Fibroblast of lung (primary cell): Measurements from ENCODE around the gene ITPR2. TPM values are rescaled to one million over a fixed set of nuclear protein-coding genes. Genes with fewer than 3 reads are reported as not detected.

Source experiments
- DNase-seq, 2 donors: peaks; one replicate each; pipeline versions ENCODE4 v3.0.0 to v3.0.0-alpha.2; 2010; ENCODE audit warnings: low read depth in 2 of 2
- H2AFZ ChIP-seq: 2 replicates; pipeline ENCODE4 v1.5.1; 2012; ENCODE audit warnings: low read length, control low read depth, inconsistent platforms
- H3K27ac ChIP-seq: 2 replicates; pipeline ENCODE4 v1.5.1; 2011; ENCODE audit warnings: low read length, control low read depth; ENCODE audit not compliant: insufficient read depth
- H3K27me3 ChIP-seq: 2 replicates; pipeline ENCODE4 v1.5.1; 2011; ENCODE audit warnings: mild to moderate bottlenecking, low read length; ENCODE audit not compliant: control insufficient read depth, insufficient read depth
- H3K36me3 ChIP-seq: 2 replicates; pipeline ENCODE4 v1.5.1; 2011; ENCODE audit warnings: low read length; ENCODE audit not compliant: control insufficient read depth, insufficient read depth
- H3K4me1 ChIP-seq: 2 replicates; pipeline ENCODE4 v1.5.1; 2011; ENCODE audit warnings: low read length; ENCODE audit not compliant: control insufficient read depth, insufficient read depth; ENCODE audit errors: extremely low read depth
- H3K4me2 ChIP-seq: 2 replicates; pipeline ENCODE4 v1.5.1; 2011; ENCODE audit warnings: low read length, control low read depth; ENCODE audit not compliant: insufficient read depth; ENCODE audit errors: extremely low read depth
- H3K4me3 ChIP-seq, 4 experiments: fragments of 200-600 bp in 1 of 4; sonication (generic) in 1 of 4; replicated peaks in 1 of 4; 2 replicates each; pipeline ENCODE4 v1.5.1; 2011 to 2016; ENCODE audit warnings: low read length in 4 of 4, low read depth in 3 of 4, mild to moderate bottlenecking in 3 of 4, control low read depth in 2 of 4, inconsistent platforms in 1 of 4, mixed read lengths in 1 of 4; ENCODE audit not compliant: insufficient read depth in 1 of 4; ENCODE audit errors: control extremely low read depth in 1 of 4
- H3K79me2 ChIP-seq: 2 replicates; pipeline ENCODE4 v1.5.1; 2012; ENCODE audit warnings: mild to moderate bottlenecking, low read length, inconsistent platforms; ENCODE audit not compliant: control insufficient read depth, insufficient read depth
- H3K9ac ChIP-seq: 2 replicates; pipeline ENCODE4 v1.5.1; 2011; ENCODE audit warnings: mild to moderate bottlenecking, low read length, control low read depth; ENCODE audit not compliant: insufficient read depth
- H3K9me3 ChIP-seq: 2 replicates; pipeline ENCODE4 v1.5.1; 2012; ENCODE audit warnings: low read depth, low read length; ENCODE audit not compliant: control insufficient read depth, insufficient read depth
- H4K20me1 ChIP-seq: 2 replicates; pipeline ENCODE4 v1.5.1; 2011; ENCODE audit warnings: low read length; ENCODE audit not compliant: control insufficient read depth, insufficient read depth; ENCODE audit errors: extremely low read depth
- CTCF ChIP-seq, 2 donors: IDR thresholded peaks in 1 of 2; conservative IDR thresholded peaks in 1 of 2; 1 replicate in 1 of 2; 2 replicates in 1 of 2; pipeline ENCODE4 v1.5.1; 2011 to 2012; ENCODE audit warnings: low read length in 2 of 2, control low read depth in 1 of 2, inconsistent platforms in 1 of 2, low read depth in 1 of 2, mild to moderate bottlenecking in 1 of 2
- EZH2 ChIP-seq: IDR thresholded peaks from 2 replicates; pipeline ENCODE4 v1.5.1; 2012; ENCODE audit warnings: low read length, control low read depth, mild to moderate bottlenecking; ENCODE audit errors: missing control alignments
- polyA plus RNA-seq, 2 donors: library from polyadenylated mRNA; depleted of rRNA in 1 of 2; stranded (reverse) in 1 of 2; unstranded in 1 of 2; fragments of >200 nt; gene quantifications; 2 replicates each; pipeline ENCODE4 v1.2.1, GENCODE V29; 2011 to 2012; ENCODE audit warnings: missing spikeins in 1 of 2
- total RNA-seq: library from RNA; depleted of rRNA; stranded (reverse); fragments of >200 nt; gene quantifications from 2 replicates; pipeline ENCODE4 v1.2.1, GENCODE V29; 2014

The ITPR2 gene
- total and polyA plus RNA-seq, 2 donors (not counting 1 experiment from before 2014, with no cell fraction given), result 5.1 to 24.6 TPM

GRCh38 chr12:26533211-26533610, 299.8 kb downstream of the ITPR2 start:
- TF ChIP-seq CTCF (conservative IDR thresholded peaks at IDR 0.05 in 1 of 2, IDR thresholded peaks at IDR 0.05 in 1 of 2; ENCODE audit: low read depth in 1 of 2, low read length in 2 of 2), result no peak
- TF ChIP-seq EZH2, result no peak
- no peak for DNase-seq
- H3K36me3 ChIP-seq, result no peaks in the 10 kb centered on the region

DNA sequence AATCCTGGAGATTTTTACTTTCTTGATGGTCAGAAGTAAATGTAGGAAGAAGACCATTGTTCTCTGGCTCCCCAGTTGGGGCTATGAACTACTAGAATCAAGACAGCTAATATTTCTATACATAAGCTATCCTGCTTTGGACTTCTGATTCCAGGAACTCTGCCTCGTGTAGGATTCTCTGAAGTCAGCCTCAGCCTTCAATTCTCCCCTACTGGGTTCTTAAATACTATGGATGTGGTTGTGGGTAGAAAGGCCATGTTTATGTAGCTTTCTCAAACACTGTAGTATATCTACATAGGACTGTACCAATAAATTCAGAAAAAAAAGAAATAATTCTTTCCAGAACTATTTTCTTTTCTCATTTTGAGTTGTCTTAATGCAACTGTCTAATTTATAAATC, 302.5 kb downstream of the ITPR2 start:
- H2AFZ ChIP-seq, result no peak overlapping the region
- no peak overlapping the region for H3K27ac ChIP-seq
- DNase-seq, result no peak
- no peaks in the 10 kb centered on the region for H3K79me2 ChIP-seq
- no peak overlapping the region for H3K4me2 ChIP-seq
- H3K4me1 ChIP-seq, result no peaks in the 10 kb centered on the region
- H3K36me3 ChIP-seq, result no peaks in the 10 kb centered on the region
- TF ChIP-seq EZH2, result no peak
- no peak for TF ChIP-seq CTCF (conservative IDR thresholded peaks at IDR 0.05 in 1 of 2, IDR thresholded peaks at IDR 0.05 in 1 of 2; ENCODE audit: low read depth in 1 of 2, low read length in 2 of 2)
- H3K4me3 ChIP-seq, result no peak overlapping the region
- no peak overlapping the region for H3K9ac ChIP-seq
- no peaks in the 10 kb centered on the region for H3K27me3 ChIP-seq
- H4K20me1 ChIP-seq, result no peaks in the 10 kb centered on the region
- H3K9me3 ChIP-seq, result no peaks in the 10 kb centered on the region

More at GRCh38 chr12:26533211-26533610, 299.8 kb downstream of the ITPR2 start:
- no peak overlapping the region for H2AFZ ChIP-seq
- no peaks in the 10 kb centered on the region for H3K27me3 ChIP-seq
- no peak overlapping the region for H3K9ac ChIP-seq
- H3K79me2 ChIP-seq, result no peaks in the 10 kb centered on the region
- H3K4me1 ChIP-seq, result no peaks in the 10 kb centered on the region
- no peak overlapping the region for H3K4me3 ChIP-seq
- no peaks in the 10 kb centered on the region for H3K9me3 ChIP-seq
- no peak overlapping the region for H3K27ac ChIP-seq
- no peaks in the 10 kb centered on the region for H4K20me1 ChIP-seq
- H3K4me2 ChIP-seq, result no peak overlapping the region

GRCh38 chr12:26528943-26529342, 304.1 kb downstream of the ITPR2 start:
- Histone ChIP-seq H3K27ac (no peak overlapping the region), H3K36me3 (no peaks in the 10 kb centered on the region), H2AFZ (no peak overlapping the region), H3K27me3 (no peaks in the 10 kb centered on the region), H3K4me3 (no peak overlapping the region), H3K4me2 (no peak overlapping the region), H3K9me3 (no peaks in the 10 kb centered on the region), H3K9ac (no peak overlapping the region), H3K79me2 (no peaks in the 10 kb centered on the region), H4K20me1 (no peaks in the 10 kb centered on the region), H3K4me1 (no peaks in the 10 kb centered on the region)
- DNase-seq, result no peak
- TF ChIP-seq CTCF (conservative IDR thresholded peaks at IDR 0.05 in 1 of 2, IDR thresholded peaks at IDR 0.05 in 1 of 2; ENCODE audit: low read depth in 1 of 2, low read length in 2 of 2), result no peak
- TF ChIP-seq EZH2, result no peak
